H1 (cell line): Measurements from ENCODE around the gene SAFB2. TPM values are rescaled to one million over a fixed set of nuclear protein-coding genes. Genes with fewer than 3 reads are reported as not detected.

Experiments used
- CTCF ChIA-PET: fragments of 300-600 bp; sonication (Branson Sonifier 250); formaldehyde crosslinking; loops from one replicate; lab custom pipeline; 2021; ENCODE audit not compliant: partially characterized antibody; lab: Charles Lee
- POLR2A ChIA-PET: fragments of 300-600 bp; sonication (Branson Sonifier 250); formaldehyde crosslinking; loops from one replicate; lab custom pipeline; 2021; ENCODE audit warnings: inconsistent platforms; ENCODE audit not compliant: partially characterized antibody; lab: Charles Lee
- DNase-seq, 2 experiments: peaks; one replicate each; pipeline versions ENCODE4 v3.0.0 to v3.0.0-alpha.2; 2010 to 2022; ENCODE audit warnings: low spot score in 2 of 2, low read depth in 1 of 2, mixed read lengths in 1 of 2
- FAIRE-seq: peaks from 2 replicates; lab custom pipeline; 2011; peaks lifted over from hg19 to GRCh38; lab: Jason Lieb, UNC
- H2AFZ ChIP-seq: 2 replicates; pipeline ENCODE4 v1.8.1; 2012; ENCODE audit warnings: low read length, inconsistent platforms
- H2AK5ac ChIP-seq: 2 replicates; pipeline ENCODE4 v1.6.1; 2013; ENCODE audit warnings: low read depth, low read length
- H2BK120ac ChIP-seq: replicated peaks from 2 replicates; pipeline ENCODE3; 2013; ENCODE audit warnings: low read depth, low read length, inconsistent platforms
- H2BK12ac ChIP-seq: 2 replicates; pipeline ENCODE4 v1.6.1; 2013; ENCODE audit warnings: low read depth, low read length
- H2BK15ac ChIP-seq: 2 replicates; pipeline ENCODE4 v1.6.1; 2013; ENCODE audit warnings: low read length
- H2BK20ac ChIP-seq: 2 replicates; pipeline ENCODE4 v1.6.1; 2013; ENCODE audit warnings: low read length
- H2BK5ac ChIP-seq: 2 replicates; pipeline ENCODE4 v1.6.1; 2013; ENCODE audit warnings: low read depth, low read length
- H3K14ac ChIP-seq: 2 replicates; pipeline ENCODE4 v1.6.1; 2013; ENCODE audit warnings: inconsistent platforms; ENCODE audit not compliant: insufficient read length
- H3K18ac ChIP-seq: 2 replicates; pipeline ENCODE4 v1.6.1; 2013; ENCODE audit warnings: low read length; ENCODE audit errors: extremely low read depth
- H3K23ac ChIP-seq: 2 replicates; pipeline ENCODE4 v1.6.1; 2013; ENCODE audit warnings: inconsistent platforms; ENCODE audit not compliant: insufficient read length
- H3K23me2 ChIP-seq: 2 replicates; pipeline ENCODE4 v1.6.1; 2013; ENCODE audit warnings: low read depth, low read length
- H3K27ac ChIP-seq: 2 replicates; pipeline ENCODE4 v1.6.1; 2011; ENCODE audit warnings: low read depth, low read length, inconsistent platforms
- H3K27me3 ChIP-seq, 4 experiments: replicated peaks in 1 of 4; 1 replicate in 1 of 4; 2 replicates in 3 of 4; pipeline versions ENCODE4 v1.6.1 to v1.8.1; 2011 to 2013; ENCODE audit warnings: low read length in 3 of 4, mild to moderate bottlenecking in 3 of 4, inconsistent platforms in 2 of 4, mixed read lengths in 2 of 4, moderate library complexity in 1 of 4; ENCODE audit not compliant: control insufficient read depth in 3 of 4, insufficient read depth in 3 of 4; ENCODE audit errors: extremely low read depth in 1 of 4
- H3K36me3 ChIP-seq, 4 experiments: 2 replicates each; pipeline versions ENCODE4 v1.6.1 to v1.8.1; 2011 to 2013; ENCODE audit warnings: mild to moderate bottlenecking in 4 of 4, low read length in 3 of 4, moderate library complexity in 2 of 4, control low read depth in 1 of 4, inconsistent platforms in 1 of 4; ENCODE audit not compliant: insufficient read depth in 4 of 4, control insufficient read depth in 2 of 4
- H3K4ac ChIP-seq: replicated peaks from 2 replicates; pipeline ENCODE3; 2013; ENCODE audit warnings: low read length, low read depth, mixed read lengths, inconsistent platforms; ENCODE audit not compliant: insufficient read length
- H3K4me1 ChIP-seq, 4 experiments: replicated peaks in 1 of 4; 1 replicate in 1 of 4; 2 replicates in 3 of 4; pipeline versions ENCODE4 v1.6.1 to v1.8.1; 2011 to 2013; ENCODE audit warnings: low read length in 3 of 4, inconsistent platforms in 2 of 4, mixed read lengths in 1 of 4; ENCODE audit not compliant: insufficient read depth in 4 of 4, control insufficient read depth in 3 of 4
- H3K4me2 ChIP-seq, 2 experiments: 2 replicates each; pipeline versions ENCODE4 v1.6.1 to v1.8.1; 2011 to 2013; ENCODE audit warnings: low read depth in 2 of 2, low read length in 2 of 2, control low read depth in 1 of 2, inconsistent platforms in 1 of 2, mild to moderate bottlenecking in 1 of 2; ENCODE audit not compliant: insufficient read depth in 1 of 2
- H3K4me3 ChIP-seq, 4 experiments: fragments of 200-600, 300-600 bp in 1 of 4; sonication (generic), shearing (Covaris generic), sonication (Bioruptor Twin) in 1 of 4; 2 replicates each; pipeline versions ENCODE4 v1.5.1 to v1.8.1; 2011 to 2016; ENCODE audit warnings: low read length in 4 of 4, low read depth in 3 of 4, control low read depth in 2 of 4, inconsistent platforms in 2 of 4, mild to moderate bottlenecking in 2 of 4, mixed read lengths in 1 of 4, moderate library complexity in 1 of 4; ENCODE audit not compliant: insufficient read depth in 2 of 4; ENCODE audit errors: extremely low read depth in 1 of 4
- H3K56ac ChIP-seq: replicated peaks from 2 replicates; pipeline ENCODE3; 2013; ENCODE audit warnings: low read depth, mild to moderate bottlenecking, mixed read lengths, low read length, inconsistent platforms; ENCODE audit not compliant: insufficient read length
- H3K79me1 ChIP-seq: 2 replicates; pipeline ENCODE4 v1.6.1; 2013; ENCODE audit warnings: low read depth, low read length, control low read depth
- H3K79me2 ChIP-seq, 2 experiments: 2 replicates each; pipeline versions ENCODE4 v1.6.1 to v1.8.1; 2012 to 2013; ENCODE audit warnings: low read length in 2 of 2, mild to moderate bottlenecking in 2 of 2, inconsistent platforms in 1 of 2; ENCODE audit not compliant: insufficient read depth in 2 of 2, control insufficient read depth in 1 of 2
- H3K9ac ChIP-seq, 4 experiments: replicated peaks in 1 of 4; 1 replicate in 1 of 4; 2 replicates in 3 of 4; pipeline versions ENCODE4 v1.6.1 to v1.8.1; 2011 to 2013; ENCODE audit warnings: low read depth in 3 of 4, low read length in 3 of 4, control low read depth in 2 of 4, mild to moderate bottlenecking in 2 of 4, moderate library complexity in 2 of 4, inconsistent platforms in 1 of 4; ENCODE audit errors: extremely low read depth in 1 of 4
- H3K9me3 ChIP-seq, 2 experiments: 2 replicates each; pipeline versions ENCODE4 v1.6.1 to v1.8.1; 2012 to 2013; ENCODE audit warnings: mild to moderate bottlenecking in 2 of 2, moderate library complexity in 2 of 2, control low read depth in 1 of 2, inconsistent platforms in 1 of 2, low read depth in 1 of 2, low read length in 1 of 2, mixed read lengths in 1 of 2; ENCODE audit not compliant: insufficient read depth in 2 of 2
- H4K20me1 ChIP-seq, 2 experiments: replicated peaks in 1 of 2; 2 replicates each; pipeline versions ENCODE3 to v1.8.1; 2011 to 2013; ENCODE audit warnings: inconsistent platforms in 2 of 2, low read length in 2 of 2, mild to moderate bottlenecking in 1 of 2; ENCODE audit not compliant: insufficient read depth in 2 of 2, control insufficient read depth in 1 of 2
- H4K5ac ChIP-seq: 2 replicates; pipeline ENCODE4 v1.6.1; 2013; ENCODE audit warnings: low read length, low read depth, mixed read lengths, inconsistent platforms; ENCODE audit not compliant: insufficient read length
- H4K8ac ChIP-seq: 2 replicates; pipeline ENCODE4 v1.8.0; 2013; ENCODE audit warnings: mild to moderate bottlenecking, moderate library complexity, low read length, inconsistent platforms; ENCODE audit not compliant: insufficient read depth; ENCODE audit errors: extremely low read depth
- H4K91ac ChIP-seq: replicated peaks from 2 replicates; pipeline ENCODE3; 2013; ENCODE audit warnings: low read length, mixed read lengths, inconsistent platforms; ENCODE audit not compliant: insufficient read length
- BCL11A ChIP-seq, 2 experiments: IDR thresholded peaks; one replicate each; pipeline ENCODE4 v1.6.1; 2011; ENCODE audit warnings: low read depth in 2 of 2, low read length in 2 of 2, mild to moderate bottlenecking in 2 of 2
- CHD1 ChIP-seq: IDR thresholded peaks from 2 replicates; pipeline ENCODE4 v1.6.1; 2012; ENCODE audit warnings: low read depth, low read length, improper control_type of control experiment
- HDAC6 ChIP-seq: IDR thresholded peaks from one replicate; pipeline ENCODE4 v1.7.1; 2012; ENCODE audit warnings: low read depth, mild to moderate bottlenecking, inconsistent platforms, low read length, moderate library complexity
- KDM1A ChIP-seq: fragments of 200-600, 300-600 bp; sonication (generic); IDR thresholded peaks from 2 replicates; pipeline ENCODE4 v1.7.1; 2016; ENCODE audit warnings: mild to moderate bottlenecking, low read length, borderline replicate concordance
- POLR2AphosphoS5 ChIP-seq: IDR thresholded peaks from 2 replicates; pipeline ENCODE4 v1.6.1; 2011; ENCODE audit warnings: low read depth, low read length
- SAP30 ChIP-seq: fragments of 300-600 bp; sonication (generic); IDR thresholded peaks from 2 replicates; pipeline ENCODE4 v1.7.1; 2012; ENCODE audit warnings: low read length, moderate library complexity, mild to moderate bottlenecking, inconsistent platforms; ENCODE audit not compliant: insufficient read depth, insufficient replicate concordance
- SP4 ChIP-seq: IDR thresholded peaks from 2 replicates; pipeline ENCODE4 v1.6.1; 2012; ENCODE audit warnings: low read length, inconsistent platforms
- SUZ12 ChIP-seq: fragments of 200-600 bp; sonication (generic); IDR thresholded peaks from 2 replicates; pipeline ENCODE4 v1.6.1; 2012; ENCODE audit warnings: mild to moderate bottlenecking, inconsistent platforms, low read length, moderate library complexity, mixed read lengths
- TAF7 ChIP-seq: optimal IDR thresholded peaks from 2 replicates; pipeline ENCODE3; 2011; ENCODE audit warnings: low read depth, mild to moderate bottlenecking, inconsistent platforms, low read length, moderate library complexity, borderline replicate concordance
- ZNF274 ChIP-seq: IDR thresholded peaks from 2 replicates; pipeline ENCODE4 v1.7.0; 2012; ENCODE audit warnings: low read length, borderline replicate concordance; ENCODE audit errors: extremely low read depth
- WGBS, 2 experiments: shearing (Covaris generic) in 1 of 2; methylation state at CpG; one replicate each; pipeline versions ENCODE4 v1.1.6 to v1.1.7; 2013 to 2015; ENCODE audit warnings: low lambda C conversion rate in 2 of 2, mixed read lengths in 2 of 2, inconsistent platforms in 1 of 2, low coverage in 1 of 2, missing lambda C conversion rate in 1 of 2; ENCODE audit not compliant: insufficient replicate concordance in 2 of 2, insufficient coverage in 1 of 2, insufficient read length in 1 of 2; ENCODE audit errors: extremely low coverage in 1 of 2, missing lambda C conversion rate in 1 of 2; 5-methylcytosine and 5-hydroxymethylcytosine counted together
- polyA plus RNA-seq, 7 experiments: library from polyadenylated mRNA; depleted of rRNA in 3 of 7; stranded (reverse) in 5 of 7; unstranded in 2 of 7; fragments of >200 nt in 5 of 7; fragments of 200-250 nt in 2 of 7; gene quantifications; 1 replicate in 5 of 7; 2 replicates in 1 of 7; 4 replicates in 1 of 7; pipeline versions ENCODE4 v1.2.1 to v1.2.3, GENCODE V29; 2011 to 2013; ENCODE audit warnings: missing spikeins in 2 of 7, mixed read lengths in 2 of 7
- total RNA-seq: library from RNA; stranded (reverse); fragmentation: NEBNext Ultra II Directional; extraction: Animal tissue kit (Norgen Biotek cat#: 25700); gene quantifications from 2 replicates; pipeline ENCODE4 v1.2.1, GENCODE V29; 2021
- TF ChIP-seq, protein P1 (sequence below): IDR thresholded peaks from 2 replicates; pipeline ENCODE4 v1.6.1; 2011; ENCODE audit warnings: low read length, improper control_type of control experiment

Gene SAFB2
- total and polyA plus RNA-seq, 2 of the 8 experiments (the other 6 are each of a cell fraction or from before 2014, with no cell fraction given), result 14.8 to 63.8 TPM

DNA sequence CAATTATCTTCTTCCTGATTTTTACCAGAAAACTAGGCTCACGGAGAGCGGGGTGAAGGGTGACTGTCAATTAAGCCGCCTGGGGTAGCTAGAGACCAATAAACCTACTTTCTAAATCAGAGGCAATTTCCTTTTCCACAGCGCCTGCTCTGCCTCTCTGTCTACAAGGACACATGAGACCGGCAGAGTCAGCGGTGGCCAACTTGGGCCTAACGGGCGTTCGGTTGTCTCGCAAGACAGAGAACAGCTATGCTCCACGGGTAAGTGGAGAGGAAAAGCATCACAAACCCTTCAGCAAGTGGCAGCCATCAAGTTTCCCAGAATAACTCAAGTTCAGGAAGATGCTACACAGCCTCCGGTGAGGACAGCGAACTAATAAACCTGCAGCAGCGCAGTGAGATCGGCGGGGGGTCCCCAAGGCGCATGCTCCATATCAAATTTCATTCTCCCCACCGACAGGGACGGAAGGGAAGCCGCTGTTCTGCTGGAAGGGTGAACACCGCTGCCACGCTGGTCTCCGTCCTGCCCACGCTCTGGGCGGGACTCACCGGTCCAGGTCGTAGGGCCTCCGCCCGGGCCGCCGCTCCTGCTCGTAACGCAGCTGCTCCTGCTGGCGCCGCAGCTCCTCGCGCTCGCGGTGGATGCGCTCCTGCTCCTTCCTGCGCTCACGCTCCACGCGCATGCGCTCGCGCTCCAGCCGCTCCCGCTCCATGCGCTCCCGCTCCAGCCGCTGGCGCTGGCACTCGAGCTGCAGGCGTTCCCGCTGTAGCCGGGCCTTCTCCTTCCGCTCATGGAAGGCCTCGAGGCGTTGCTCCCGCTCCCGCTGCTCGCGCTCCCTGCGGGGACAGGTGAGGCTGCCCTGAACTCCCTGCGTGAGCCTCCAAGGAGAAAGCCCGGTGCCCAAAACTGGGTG, 29.0 kb downstream of the SAFB2 start:
- Histone ChIP-seq H3K14ac (no peak overlapping the region), H4K20me1 (peaks cover 4 to 26% of the 10 kb centered on the region in 2 experiments), H3K4me3 (no peak overlapping the region), H3K27me3 (no peaks in the 10 kb centered on the region), H3K18ac (no peak overlapping the region), H3K56ac (no peak overlapping the region), H3K23ac (no peak overlapping the region), H4K8ac (no peak overlapping the region), H3K4me1 (peaks cover 0 to 2% (median 0%) of the 10 kb centered on the region in 4 experiments; a peak in 1 of 7 replicates), H2BK5ac (no peak overlapping the region), H3K9ac (no peak overlapping the region), H4K5ac (no peak overlapping the region), H2BK15ac (no peak overlapping the region), H3K27ac (no peak overlapping the region), H3K4ac (no peak overlapping the region), H2AK5ac (no peak overlapping the region), H2BK20ac (no peak overlapping the region), H4K91ac (no peak overlapping the region), H3K79me1 (peaks cover 11% of the 10 kb centered on the region), H3K4me2 (no peak overlapping the region), H3K23me2 (no peaks in the 10 kb centered on the region), H3K79me2 (no peaks in the 10 kb centered on the region), H2BK12ac (no peak overlapping the region), H3K36me3 (peaks cover 29 to 81% (median 62%) of the 10 kb centered on the region in 4 experiments; a peak in 7 of 8 replicates), H2AFZ (no peak overlapping the region), H2BK120ac (no peak overlapping the region), H3K9me3 (no peaks in the 10 kb centered on the region)
- ChIA-PET POLR2A (interaction anchor here (1.2 kb wide), 1 partner anchor 31 kb away, joined by 3 read pairs; no protein-coding TSS in a partner anchor), CTCF (interaction anchor here (0.6 to 1.8 kb wide), 6 partner anchors 10 to 70 kb away, joined by 3 to 8 read pairs (median 4); no protein-coding TSS in a partner anchor)
- FAIRE-seq (no peak), DNase-seq (no peak)
- WGBS, 2 experiments, result 95% methylated on average over 66 of the region's 67 CpGs; no CpG with 5 or more reads in 1 of the 2 experiments
- no peak for TF ChIP-seq BCL11A (IDR thresholded peaks at IDR 0.05; ENCODE audit: low read depth in 2 of 2, low read length in 2 of 2)
- TF ChIP-seq, protein P1, sequence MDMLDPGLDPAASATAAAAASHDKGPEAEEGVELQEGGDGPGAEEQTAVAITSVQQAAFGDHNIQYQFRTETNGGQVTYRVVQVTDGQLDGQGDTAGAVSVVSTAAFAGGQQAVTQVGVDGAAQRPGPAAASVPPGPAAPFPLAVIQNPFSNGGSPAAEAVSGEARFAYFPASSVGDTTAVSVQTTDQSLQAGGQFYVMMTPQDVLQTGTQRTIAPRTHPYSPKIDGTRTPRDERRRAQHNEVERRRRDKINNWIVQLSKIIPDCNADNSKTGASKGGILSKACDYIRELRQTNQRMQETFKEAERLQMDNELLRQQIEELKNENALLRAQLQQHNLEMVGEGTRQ, result no peak
- TF ChIP-seq POLR2AphosphoS5, result no peak
- TF ChIP-seq HDAC6, result no peak
- TF ChIP-seq KDM1A, result no peak
- no peak for TF ChIP-seq SUZ12
- TF ChIP-seq SAP30, result no peak
- TF ChIP-seq TAF7, result no peak
- TF ChIP-seq CHD1, result no peak
- TF ChIP-seq ZNF274, result no peak
- no peak for TF ChIP-seq SP4
